Measurements from ENCODE around the gene NDST4. TPM values are rescaled to one million over a fixed set of nuclear protein-coding genes. Genes with fewer than 3 reads are reported as not detected.

NDST4 gene
- total RNA-seq, 1 experiment from 2014 or later = not detected

- no peak overlapping the region for H3K18ac ChIP-seq (ENCODE audit: insufficient read length, low read depth, low read length)
- H3K27ac ChIP-seq (ENCODE audit: insufficient read length, low read depth, low read length) = no peak overlapping the region
- H3K36me3 Mint-ChIP-seq (ENCODE audit: insufficient read depth in 1 of 3, low read depth in 3 of 3) = 0 out of 7 replicates have a peak, but pooled peaks cover 0 to 3% (median 0%) of the 10 kb centered on the region in 3 experiments
- H4K8ac ChIP-seq (replicated peaks; ENCODE audit: insufficient read length, low read depth, low read length) = no peak overlapping the region
- H3K9me3 ChIP-seq (ENCODE audit: control insufficient read depth, low read depth, low read length) = no peaks in the 10 kb centered on the region
- TF ChIP-seq CTCF (conservative IDR thresholded peaks at IDR 0.05) = no peak
- no peak overlapping the region for H2BK120ac ChIP-seq (ENCODE audit: low read depth, low read length, poor library complexity, severe bottlenecking)
- no peak overlapping the region for H2BK12ac ChIP-seq (ENCODE audit: insufficient read length, low read depth, low read length)
- no peaks in the 10 kb centered on the region for H4K20me1 ChIP-seq (ENCODE audit: control insufficient read depth, insufficient read depth, insufficient read length)
- no peak overlapping the region for H2BK15ac ChIP-seq (ENCODE audit: low read depth, low read length)
- H3K9me3 Mint-ChIP-seq = no peaks in the 10 kb centered on the region; a peak in 1 of 5 replicates
- no peak overlapping the region for H4K5ac ChIP-seq (ENCODE audit: insufficient read length, low read depth, low read length)
- H3K4me2 ChIP-seq (ENCODE audit: insufficient read depth, insufficient read length, low read length) = no peak overlapping the region
- no peaks in the 10 kb centered on the region for H3K27me3 ChIP-seq (ENCODE audit: insufficient read depth, low read length)
- no peak overlapping the region for H3K27ac Mint-ChIP-seq
- H2AFZ ChIP-seq (ENCODE audit: low read length) = no peak overlapping the region
- no peaks in the 10 kb centered on the region for H3K79me2 ChIP-seq (ENCODE audit: insufficient read depth, low read length)
- H3K27me3 Mint-ChIP-seq (ENCODE audit: low read depth) = no peaks in the 10 kb centered on the region
- peaks cover 8 to 11% of the 10 kb centered on the region in 2 experiments for H3K4me1 Mint-ChIP-seq
- no peak overlapping the region for H3K56ac ChIP-seq (ENCODE audit: insufficient read length, low read depth, low read length)
- no peaks in the 10 kb centered on the region for H3K23me2 ChIP-seq (ENCODE audit: insufficient read length, low read depth, low read length, poor library complexity, severe bottlenecking)
- H2BK5ac ChIP-seq (ENCODE audit: insufficient read length, low read length) = no peak overlapping the region
- WGBS (ENCODE audit: extremely low coverage, insufficient read length, low lambda C conversion rate) = no CpG with 5 or more reads among the region's 2 CpGs
- no peak overlapping the region for H3T11ph ChIP-seq (ENCODE audit: low read length)
- no peak overlapping the region for H3K4me3 Mint-ChIP-seq
- H2BK20ac ChIP-seq (ENCODE audit: low read depth, low read length, poor library complexity, severe bottlenecking) = no peak overlapping the region
- H3K14ac ChIP-seq (ENCODE audit: insufficient read depth, low read length) = no peak overlapping the region
- no peak overlapping the region for H3K4ac ChIP-seq (ENCODE audit: low read depth, low read length)
- DNase-seq = no peak
- H3K4me1 ChIP-seq (ENCODE audit: insufficient read depth, low read length) = no peaks in the 10 kb centered on the region
- H4K91ac ChIP-seq (ENCODE audit: insufficient read length, low read depth, low read length) = no peak overlapping the region
- no peak overlapping the region for H3K23ac ChIP-seq (ENCODE audit: insufficient read length, low read depth, low read length)
- H2AK5ac ChIP-seq (ENCODE audit: insufficient read length, low read length) = no peak overlapping the region
- no peak overlapping the region for H3K9ac ChIP-seq (ENCODE audit: extremely low read depth, insufficient read length, low read length)
- no peaks in the 10 kb centered on the region for H3K79me1 ChIP-seq (ENCODE audit: insufficient read depth, low read depth, low read length, poor library complexity, severe bottlenecking)
These were observed 8.1 kb upstream of the NDST4 start for GRCh38 chr4:115121351-115122043.

All from H9 (cell line).